Neural progenitor cell (in vitro differentiated cells): ENCODE data around the gene KLHL21. TPM values are rescaled to one million over a fixed set of nuclear protein-coding genes. Genes with fewer than 3 reads are reported as not detected.
"Not testable (repeated sequence)": the region's sequence is repeated elsewhere in the genome, so short reads cannot be mapped to it uniquely, and the experiment has no call there.

ENCODE experiments used
- DNase-seq: peaks from one replicate; pipeline ENCODE4 v3.0.0-alpha.2; 2016; ENCODE audit warnings: low spot score
- H2AFZ ChIP-seq: fragments of 200-600 bp; sonication (generic); replicated peaks from 2 replicates; pipeline ENCODE4 v1.6.1; 2016; ENCODE audit warnings: antibody characterized with exemption
- H3F3A ChIP-seq: fragments of 200-600 bp; sonication (generic); 2 replicates; pipeline ENCODE4 v1.6.1; 2016; ENCODE audit warnings: antibody characterized with exemption, low read depth
- H3K27ac ChIP-seq: fragments of 200-600 bp; sonication (generic); 2 replicates; pipeline ENCODE4 v1.5.1; 2016; ENCODE audit warnings: mild to moderate bottlenecking
- H3K27me3 ChIP-seq: fragments of 200-600 bp; sonication (generic); 2 replicates; pipeline ENCODE4 v1.6.1; 2016; ENCODE audit warnings: mild to moderate bottlenecking, moderate library complexity
- H3K36me3 ChIP-seq: fragments of 200-600 bp; sonication (generic); 2 replicates; pipeline ENCODE4 v1.5.1; 2016
- H3K4me1 ChIP-seq: fragments of 200-600 bp; sonication (generic); 2 replicates; pipeline ENCODE4 v1.6.1; 2016; ENCODE audit warnings: mixed run types
- H3K4me2 ChIP-seq: fragments of 200-600 bp; sonication (generic); 2 replicates; pipeline ENCODE4 v1.6.1; 2016
- H3K4me3 ChIP-seq: fragments of 200-600 bp; sonication (generic); 2 replicates; pipeline ENCODE4 v1.5.1; 2016
- H3K79me2 ChIP-seq: fragments of 200-600 bp; sonication (generic); 2 replicates; pipeline ENCODE4 v1.6.1; 2016; ENCODE audit warnings: low read depth
- H3K9ac ChIP-seq: fragments of 200-600 bp; sonication (generic); 2 replicates; pipeline ENCODE4 v1.6.1; 2016
- H3K9me3 ChIP-seq: fragments of 200-600 bp; sonication (generic); 2 replicates; pipeline ENCODE4 v1.5.1; 2016; ENCODE audit warnings: low read depth
- H4K20me1 ChIP-seq: fragments of 200-600 bp; sonication (generic); 2 replicates; pipeline ENCODE4 v1.6.1; 2016; ENCODE audit warnings: low read depth
- H3K27ac Mint-ChIP-seq: 3 replicates; pipeline ENCODE4 v1.8.0; 2021; ENCODE audit warnings: mixed read lengths
- H3K27me3 Mint-ChIP-seq: 2 replicates; pipeline ENCODE4 v1.8.0; 2022; ENCODE audit warnings: low read depth, mild to moderate bottlenecking, inconsistent platforms, moderate library complexity, mixed read lengths; ENCODE audit not compliant: insufficient read depth
- H3K36me3 Mint-ChIP-seq: 3 replicates; pipeline ENCODE4 v1.8.0; 2021; ENCODE audit warnings: mixed read lengths
- H3K4me1 Mint-ChIP-seq: 3 replicates; pipeline ENCODE4 v1.8.0; 2021; ENCODE audit warnings: mixed read lengths
- H3K4me3 Mint-ChIP-seq: 3 replicates; pipeline ENCODE4 v1.8.0; 2021; ENCODE audit warnings: mild to moderate bottlenecking, moderate library complexity, mixed read lengths
- H3K9me3 Mint-ChIP-seq: 3 replicates; pipeline ENCODE4 v1.8.0; 2020; ENCODE audit warnings: mixed read lengths
- CTCF ChIP-seq: fragments of 200-600 bp; sonication (generic); IDR thresholded peaks from 2 replicates; pipeline ENCODE4 v1.5.1; 2017; ENCODE audit warnings: antibody characterized with exemption, mild to moderate bottlenecking
- EZH2 ChIP-seq: fragments of 200-600 bp; sonication (generic); IDR thresholded peaks from 2 replicates; pipeline ENCODE4 v1.6.1; 2017; ENCODE audit warnings: antibody characterized with exemption, mild to moderate bottlenecking, moderate library complexity
- EZH2phosphoT487 ChIP-seq: fragments of 200-600 bp; sonication (generic); IDR thresholded peaks from 2 replicates; pipeline ENCODE4 v1.6.1; 2017; ENCODE audit warnings: antibody characterized with exemption
- total RNA-seq: library from RNA; depleted of rRNA; stranded (reverse); fragments of >200 nt; gene quantifications from 2 replicates; pipeline ENCODE4 v1.2.3, GENCODE V29; 2015; ENCODE audit warnings: low replicate concordance

Gene KLHL21
- total RNA-seq, 1 donor from 2014 or later = 4.8 TPM

DNA sequence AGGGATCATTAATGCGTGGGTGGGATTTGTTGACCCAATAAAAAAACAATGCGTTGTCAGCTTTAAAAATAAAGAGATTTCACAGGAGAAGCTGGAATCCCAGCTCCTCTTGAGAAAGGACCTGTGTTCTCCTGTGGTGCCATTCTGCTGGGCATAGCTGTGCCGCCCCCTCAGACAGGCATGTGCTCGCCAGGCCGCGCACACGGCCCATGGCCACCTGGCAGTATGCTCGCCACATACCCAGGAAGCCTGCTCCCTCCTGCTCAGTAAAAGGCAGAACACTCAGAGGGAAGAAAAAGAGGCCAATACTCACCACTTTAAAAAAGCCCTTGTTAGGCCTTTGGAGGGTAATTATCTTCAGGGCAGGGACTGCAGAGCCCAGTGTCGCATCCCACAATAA, 35.1 kb upstream of the KLHL21 start:
- Histone ChIP-seq H2AFZ (no peak overlapping the region), H3K36me3 (no peaks in the 10 kb centered on the region), H3K4me3 (no peak overlapping the region), H3K27me3 (no peaks in the 10 kb centered on the region), H3K27ac (no peak overlapping the region), H3K4me1 (no peaks in the 10 kb centered on the region), H3K9me3 (no peaks in the 10 kb centered on the region), H3F3A (peaks cover 15% of the 10 kb centered on the region), H3K79me2 (no peaks in the 10 kb centered on the region), H3K4me2 (no peak overlapping the region), H3K9ac (no peak overlapping the region), H4K20me1 (no peaks in the 10 kb centered on the region)
- no peaks in the 10 kb centered on the region for H3K4me1 Mint-ChIP-seq
- peaks cover 6% of the 10 kb centered on the region for H3K27me3 Mint-ChIP-seq
- H3K4me3 Mint-ChIP-seq = no peak overlapping the region
- no peak for DNase-seq
- H3K36me3 Mint-ChIP-seq = peaks cover 20% of the 10 kb centered on the region
- H3K9me3 Mint-ChIP-seq = no peaks in the 10 kb centered on the region
- no peak for TF ChIP-seq EZH2
- no peak for TF ChIP-seq CTCF
- TF ChIP-seq EZH2phosphoT487 = no peak
- no peak overlapping the region for H3K27ac Mint-ChIP-seq

DNA sequence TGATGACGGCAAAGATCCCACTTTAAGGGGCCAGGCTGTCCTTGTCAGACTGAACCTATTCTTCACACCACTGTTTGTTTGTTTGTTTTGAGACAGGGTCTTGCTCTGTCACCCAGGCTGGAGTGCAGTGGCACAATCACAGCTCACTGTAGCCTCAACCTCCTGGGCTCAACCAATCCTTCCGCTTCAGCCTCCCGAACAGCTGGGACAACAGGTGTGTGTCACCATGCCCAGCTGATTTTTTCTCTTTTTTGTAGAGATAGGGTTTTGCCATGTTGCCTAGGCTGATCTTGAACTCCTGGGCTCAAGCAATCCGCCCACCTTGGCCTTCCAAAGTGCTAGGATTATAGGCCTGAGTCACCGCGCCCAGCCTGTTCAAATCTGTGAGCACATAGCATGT, 34.1 kb upstream of the KLHL21 start:
- H3K4me1 ChIP-seq, H3K9ac ChIP-seq, H3K27me3 Mint-ChIP-seq, H3K36me3 ChIP-seq, H4K20me1 ChIP-seq, H3K4me2 ChIP-seq, H3K27ac Mint-ChIP-seq, H3K4me3 ChIP-seq, H3K27ac ChIP-seq, H3K9me3 Mint-ChIP-seq, H3K9me3 ChIP-seq, H3K27me3 ChIP-seq, H3K79me2 ChIP-seq, H3K4me1 Mint-ChIP-seq, H3K4me3 Mint-ChIP-seq, H2AFZ ChIP-seq, DNase-seq: not testable (repeated sequence)
- H3K36me3 Mint-ChIP-seq = peaks cover 13% of the 10 kb centered on the region
- peaks cover 15% of the 10 kb centered on the region for H3F3A ChIP-seq

DNA sequence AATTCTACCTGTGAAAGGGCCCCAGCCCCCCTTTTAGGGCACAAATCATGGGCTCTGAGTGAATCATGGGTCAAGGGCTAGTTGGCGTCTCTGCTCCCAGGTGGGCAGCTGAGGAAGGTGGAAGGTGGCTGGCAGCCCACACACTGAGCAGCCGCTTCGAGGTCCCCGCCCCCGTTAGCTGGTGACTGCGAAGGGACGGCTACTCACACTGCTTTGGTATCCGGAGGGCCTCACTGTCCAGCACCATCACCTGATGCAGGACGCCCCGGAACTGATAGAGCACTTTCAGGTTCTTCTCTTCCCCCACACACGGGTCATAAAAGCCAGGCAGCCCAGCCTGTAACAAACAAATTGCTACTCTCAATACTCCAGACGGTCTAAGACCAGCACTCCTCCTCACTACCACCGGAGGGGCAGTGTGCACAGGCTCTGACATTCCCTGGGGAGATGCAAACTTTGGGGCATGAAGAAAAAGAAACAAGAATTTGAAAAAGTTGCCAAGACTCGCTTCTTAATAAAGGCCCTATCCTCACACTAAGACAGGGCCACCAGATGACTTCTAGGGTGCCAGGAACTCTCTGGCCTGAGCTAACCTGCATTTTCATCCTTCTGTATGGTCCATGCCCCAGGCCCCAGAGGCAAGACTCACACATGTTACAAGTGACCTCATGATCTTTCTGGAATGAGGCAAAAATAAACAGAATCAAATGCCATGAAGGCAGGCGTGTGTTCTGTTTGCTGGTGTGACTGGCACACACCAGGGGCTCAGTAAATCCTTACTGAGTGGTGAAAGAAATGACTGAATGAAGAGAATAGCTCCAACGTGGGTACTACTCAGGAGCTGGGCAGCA, 33.5 kb upstream of the KLHL21 start:
- Histone ChIP-seq H3K9me3 (no peaks in the 10 kb centered on the region), H3K79me2 (no peaks in the 10 kb centered on the region), H3K27me3 (no peaks in the 10 kb centered on the region), H3K9ac (no peak overlapping the region), H3K4me2 (no peak overlapping the region), H4K20me1 (no peaks in the 10 kb centered on the region), H3F3A (peaks cover 15% of the 10 kb centered on the region), H3K4me3 (no peak overlapping the region), H3K4me1 (no peaks in the 10 kb centered on the region), H2AFZ (no peak overlapping the region), H3K36me3 (no peaks in the 10 kb centered on the region), H3K27ac (no peak overlapping the region)
- no peak overlapping the region for H3K4me3 Mint-ChIP-seq
- no peak overlapping the region for H3K27ac Mint-ChIP-seq
- no peaks in the 10 kb centered on the region for H3K9me3 Mint-ChIP-seq
- TF ChIP-seq EZH2phosphoT487 (no peak), EZH2 (no peak), CTCF (no peak)
- peaks cover 7% of the 10 kb centered on the region for H3K27me3 Mint-ChIP-seq
- peaks cover 10% of the 10 kb centered on the region for H3K36me3 Mint-ChIP-seq
- no peaks in the 10 kb centered on the region for H3K4me1 Mint-ChIP-seq
- DNase-seq = no peak

- Histone ChIP-seq H3K27me3 (no peaks in the 10 kb centered on the region), H3K9me3 (no peaks in the 10 kb centered on the region), H3K36me3 (no peaks in the 10 kb centered on the region), H4K20me1 (no peaks in the 10 kb centered on the region), H3K4me3 (no peak overlapping the region), H3K9ac (no peak overlapping the region), H3F3A (peaks cover 15% of the 10 kb centered on the region), H2AFZ (no peak overlapping the region), H3K4me1 (no peaks in the 10 kb centered on the region), H3K27ac (no peak overlapping the region), H3K79me2 (no peaks in the 10 kb centered on the region), H3K4me2 (no peak overlapping the region)
- H3K9me3 Mint-ChIP-seq = no peaks in the 10 kb centered on the region
- no peak for TF ChIP-seq CTCF
- no peak for TF ChIP-seq EZH2
- no peak for TF ChIP-seq EZH2phosphoT487
- no peaks in the 10 kb centered on the region for H3K4me1 Mint-ChIP-seq
- H3K4me3 Mint-ChIP-seq = no peak overlapping the region
- no peak for DNase-seq
- no peak overlapping the region for H3K27ac Mint-ChIP-seq
- peaks cover 7% of the 10 kb centered on the region for H3K36me3 Mint-ChIP-seq
- H3K27me3 Mint-ChIP-seq = peaks cover 7% of the 10 kb centered on the region
Measured at GRCh38 chr1:6635161-6635909, 32.7 kb upstream of the KLHL21 start.
